ENCODE data around the gene ANGPT4.

ANGPT4 gene

GRCh38 chr20:878511-879307 is 37.4 kb downstream of the ANGPT4 start:
- no peak overlapping the region for H3K4me3 ChIP-seq (ENCODE audit: low read depth, low read length)
- no peak for TF ChIP-seq CTCF (IDR thresholded peaks at IDR 0.05; ENCODE audit: insufficient read depth, low read depth, low read length, missing control alignments)
- DNase-seq (ENCODE audit: low read depth), result peak; percentile 19

- TF ChIP-seq CTCF (IDR thresholded peaks at IDR 0.05; ENCODE audit: insufficient read depth, low read depth, low read length, missing control alignments), result no peak
- H3K4me3 ChIP-seq (ENCODE audit: low read depth, low read length), result no peak overlapping the region
- no peak for DNase-seq (ENCODE audit: low read depth)
These were observed 38.3 kb downstream of the ANGPT4 start for GRCh38 chr20:877814-878213.

- TF ChIP-seq CTCF (IDR thresholded peaks at IDR 0.05; ENCODE audit: insufficient read depth, low read depth, low read length, missing control alignments), result no peak
- DNase-seq (ENCODE audit: low read depth), result no peak
- no peak overlapping the region for H3K4me3 ChIP-seq (ENCODE audit: low read depth, low read length)
These were observed 41.0 kb downstream of the ANGPT4 start for GRCh38 chr20:875115-875514.

GRCh38 chr20:873875-874607 is 42.1 kb downstream of the ANGPT4 start:
- DNase-seq (ENCODE audit: low read depth), result peak; percentile 18
- TF ChIP-seq CTCF (IDR thresholded peaks at IDR 0.05; ENCODE audit: insufficient read depth, low read depth, low read length, missing control alignments), result no peak

GRCh38 chr20:872855-873520 is 43.1 kb downstream of the ANGPT4 start:
- no peak for DNase-seq (ENCODE audit: low read depth)
- no peak overlapping the region for H3K4me3 ChIP-seq (ENCODE audit: low read depth, low read length)
- TF ChIP-seq CTCF (IDR thresholded peaks at IDR 0.05; ENCODE audit: insufficient read depth, low read depth, low read length, missing control alignments), result no peak

More at GRCh38 chr20:873875-874607, 42.1 kb downstream of the ANGPT4 start:
- no peak overlapping the region for H3K4me3 ChIP-seq (ENCODE audit: low read depth, low read length)

- TF ChIP-seq CTCF (IDR thresholded peaks at IDR 0.05; ENCODE audit: insufficient read depth, low read depth, low read length, missing control alignments), result no peak
- no peak for DNase-seq (ENCODE audit: low read depth)
- no peak overlapping the region for H3K4me3 ChIP-seq (ENCODE audit: low read depth, low read length)
These were observed 44.2 kb downstream of the ANGPT4 start for GRCh38 chr20:871948-872347.

Data from GM12865 (cell line).